ENCODE results near the gene LHX2. TPM values are rescaled to one million over a fixed set of nuclear protein-coding genes. Genes with fewer than 3 reads are reported as not detected.
A peak's percentile ranks its signal among the peaks of the same experiment; 100 is the strongest.
"Not testable (repeated sequence)": the region's sequence is repeated elsewhere in the genome, so short reads cannot be mapped to it uniquely, and the experiment has no call there.

Gene LHX2
- total RNA-seq, 2 donors from 2014 or later = not detected

DNA sequence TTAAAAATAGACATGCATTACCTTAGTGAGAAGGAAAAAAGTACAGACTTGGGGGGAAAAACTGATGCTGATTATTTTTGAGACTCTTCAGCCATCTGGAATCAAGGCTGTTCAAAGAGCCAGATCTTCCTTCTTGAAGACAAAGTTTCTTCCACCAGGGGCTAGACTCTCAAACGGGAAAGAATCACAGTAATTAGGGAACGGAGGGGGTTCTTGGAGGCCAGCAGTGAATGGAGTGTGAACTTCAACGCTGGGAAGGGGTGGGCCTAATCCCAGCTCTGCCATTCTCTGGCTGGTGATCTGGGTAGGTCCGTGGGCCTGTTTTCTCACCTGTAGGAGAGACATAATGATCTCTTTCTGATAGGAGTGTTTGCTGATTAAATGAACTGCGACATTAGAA, 21.1 kb upstream of the LHX2 start:
- H3K36me3 ChIP-seq (replicated peaks in 1 of 2; ENCODE audit: insufficient read depth in 1 of 2, low read depth in 2 of 2) = no peaks in the 10 kb centered on the region
- H3K4me1 ChIP-seq = no peaks in the 10 kb centered on the region
- intact Hi-C loops (cut with DNase I) = no loop called here
- no peak for DNase-seq
- 21 to 30% methylated on average over 5 of the region's 5 CpGs for WGBS, 2 donors
- H3K27ac ChIP-seq = no peak overlapping the region
- TF ChIP-seq, protein P1, sequence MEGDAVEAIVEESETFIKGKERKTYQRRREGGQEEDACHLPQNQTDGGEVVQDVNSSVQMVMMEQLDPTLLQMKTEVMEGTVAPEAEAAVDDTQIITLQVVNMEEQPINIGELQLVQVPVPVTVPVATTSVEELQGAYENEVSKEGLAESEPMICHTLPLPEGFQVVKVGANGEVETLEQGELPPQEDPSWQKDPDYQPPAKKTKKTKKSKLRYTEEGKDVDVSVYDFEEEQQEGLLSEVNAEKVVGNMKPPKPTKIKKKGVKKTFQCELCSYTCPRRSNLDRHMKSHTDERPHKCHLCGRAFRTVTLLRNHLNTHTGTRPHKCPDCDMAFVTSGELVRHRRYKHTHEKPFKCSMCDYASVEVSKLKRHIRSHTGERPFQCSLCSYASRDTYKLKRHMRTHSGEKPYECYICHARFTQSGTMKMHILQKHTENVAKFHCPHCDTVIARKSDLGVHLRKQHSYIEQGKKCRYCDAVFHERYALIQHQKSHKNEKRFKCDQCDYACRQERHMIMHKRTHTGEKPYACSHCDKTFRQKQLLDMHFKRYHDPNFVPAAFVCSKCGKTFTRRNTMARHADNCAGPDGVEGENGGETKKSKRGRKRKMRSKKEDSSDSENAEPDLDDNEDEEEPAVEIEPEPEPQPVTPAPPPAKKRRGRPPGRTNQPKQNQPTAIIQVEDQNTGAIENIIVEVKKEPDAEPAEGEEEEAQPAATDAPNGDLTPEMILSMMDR (IDR thresholded peaks at IDR 0.05) = no peak
- TF ChIP-seq POLR2A (IDR thresholded peaks at IDR 0.05) = no peak
- no peaks in the 10 kb centered on the region for H3K9me3 ChIP-seq
- H3K4me3 ChIP-seq = no peak overlapping the region
- no peaks in the 10 kb centered on the region for H3K27me3 ChIP-seq
- no peak for ATAC-seq

DNA sequence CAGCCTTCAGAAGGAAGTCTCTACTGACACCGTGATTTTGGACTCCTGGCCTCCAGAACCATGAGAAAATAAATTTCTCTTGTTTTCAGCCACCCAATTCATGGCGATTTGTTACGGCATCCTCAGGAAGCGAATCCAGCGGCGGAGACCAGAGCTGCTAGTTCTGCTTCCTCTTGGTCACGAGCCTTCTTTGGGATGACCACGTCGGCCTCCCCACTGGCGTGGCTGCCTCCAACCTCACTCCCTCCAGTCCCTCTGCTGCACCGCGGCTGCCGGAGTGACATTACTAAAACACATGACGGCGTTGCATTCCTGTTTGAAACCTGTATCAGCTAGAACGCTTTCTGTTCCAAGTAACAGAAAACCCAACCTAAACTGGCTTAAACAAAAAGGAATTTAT, 18.9 kb upstream of the LHX2 start:
- DNase-seq; intact Hi-C loops (cut with DNase I); H3K4me3 ChIP-seq; H3K27ac ChIP-seq; ATAC-seq; H3K36me3 ChIP-seq (replicated peaks in 1 of 2; ENCODE audit: insufficient read depth in 1 of 2, low read depth in 2 of 2); H3K4me1 ChIP-seq; H3K9me3 ChIP-seq: not testable (repeated sequence)
- 57 to 80% methylated on average over 11 to 14 of the region's 16 CpGs for WGBS, 2 donors
- peaks cover 0 to 15% of the 10 kb centered on the region in 2 donors for H3K27me3 ChIP-seq

DNA sequence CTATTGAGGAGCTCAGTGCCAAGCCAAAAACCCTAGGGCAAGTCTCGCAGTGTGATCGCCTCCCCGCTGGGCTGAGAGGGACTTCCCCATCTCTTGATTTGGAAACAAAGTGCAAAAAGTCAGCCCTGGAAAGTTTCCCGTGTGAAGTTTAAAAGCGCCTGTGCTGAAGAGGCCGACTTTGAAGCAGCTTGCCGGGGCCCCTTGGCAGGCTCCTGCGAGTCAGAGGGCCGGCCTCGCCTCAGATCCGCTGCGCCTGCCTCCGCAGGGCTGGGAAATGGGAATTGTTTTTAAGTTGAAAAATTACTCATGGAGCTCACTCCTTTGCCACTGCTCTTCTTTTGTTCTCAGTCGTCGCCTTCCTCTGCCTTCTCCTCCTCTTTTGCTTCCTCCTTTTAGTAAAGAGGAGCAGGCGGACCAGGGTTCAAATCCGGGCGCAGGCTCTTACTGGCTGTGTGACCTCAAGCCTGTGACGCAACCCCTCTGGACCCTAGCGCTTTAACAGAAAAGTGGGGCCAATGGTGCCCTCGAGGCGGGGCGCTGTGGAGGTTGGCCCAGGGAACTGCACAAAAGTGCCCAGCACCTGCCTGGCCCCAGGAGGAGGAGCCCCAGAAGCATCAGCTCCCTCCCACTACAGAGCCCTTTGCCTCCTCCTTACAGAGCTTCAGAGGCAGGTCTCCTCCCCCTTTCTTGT, 14.7 kb upstream of the LHX2 start:
- no peaks in the 10 kb centered on the region for H3K36me3 ChIP-seq (replicated peaks in 1 of 2; ENCODE audit: insufficient read depth in 1 of 2, low read depth in 2 of 2)
- TF ChIP-seq, protein P1 (IDR thresholded peaks at IDR 0.05) = no peak
- no peak for TF ChIP-seq POLR2A (IDR thresholded peaks at IDR 0.05)
- peaks cover 16% of the 10 kb centered on the region for H3K4me1 ChIP-seq
- intact Hi-C loops (cut with DNase I) = no loop called here
- DNase-seq (peak in 1 of 4 donors; percentile 31), ATAC-seq (no peak)
- H3K9me3 ChIP-seq = no peaks in the 10 kb centered on the region
- peaks cover 0 to 45% of the 10 kb centered on the region in 2 donors for H3K27me3 ChIP-seq
- no peak overlapping the region for H3K27ac ChIP-seq
- WGBS, 2 donors = 10 to 11% methylated on average over 17 to 23 of the region's 23 CpGs
- no peak overlapping the region for H3K4me3 ChIP-seq

DNA sequence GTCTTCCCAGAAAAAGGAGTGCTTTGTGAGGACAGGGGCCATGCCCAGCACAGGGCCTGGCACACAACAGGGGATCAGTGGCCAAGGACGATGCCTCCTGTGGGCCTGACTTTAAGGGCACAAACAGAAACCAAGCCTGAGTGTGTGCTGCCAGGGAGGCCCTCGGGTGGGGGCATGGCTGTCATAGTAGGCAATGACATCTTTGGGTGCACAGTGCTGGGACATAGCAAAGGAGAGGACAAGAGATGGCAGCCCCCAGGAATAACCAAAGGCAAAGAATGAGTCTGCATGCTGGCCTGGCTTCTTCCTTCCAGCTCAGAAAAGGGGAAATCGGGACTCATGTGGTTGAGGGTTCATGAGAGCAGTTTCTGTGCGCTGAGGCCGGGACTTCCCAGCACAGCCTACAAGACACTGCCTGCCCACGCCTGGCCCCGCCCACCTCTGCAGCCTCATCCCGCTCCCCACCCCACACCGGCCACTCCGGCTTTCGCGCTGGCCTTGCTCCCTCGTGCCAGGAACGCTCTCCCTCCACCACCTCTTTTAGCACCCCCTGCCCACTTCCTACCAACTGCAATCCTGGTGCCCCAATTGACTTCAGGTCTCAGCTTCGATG, 13.8 kb upstream of the LHX2 start:
- Histone ChIP-seq H3K4me1 (peaks cover 16% of the 10 kb centered on the region), H3K27me3 (peaks cover 0 to 45% of the 10 kb centered on the region in 2 donors), H3K4me3 (no peak overlapping the region), H3K27ac (no peak overlapping the region), H3K9me3 (no peaks in the 10 kb centered on the region), H3K36me3 (replicated peaks in 1 of 2; ENCODE audit: insufficient read depth in 1 of 2, low read depth in 2 of 2) (no peaks in the 10 kb centered on the region)
- intact Hi-C loops (cut with DNase I) = no loop called here
- TF ChIP-seq POLR2A (IDR thresholded peaks at IDR 0.05) = no peak
- TF ChIP-seq, protein P1 (IDR thresholded peaks at IDR 0.05) = no peak
- peak in 2 of 4 donors; percentile 29 to 48 for DNase-seq
- no peak for ATAC-seq
- WGBS, 2 donors = 9 to 12% methylated on average over 13 to 14 of the region's 15 CpGs

DNA sequence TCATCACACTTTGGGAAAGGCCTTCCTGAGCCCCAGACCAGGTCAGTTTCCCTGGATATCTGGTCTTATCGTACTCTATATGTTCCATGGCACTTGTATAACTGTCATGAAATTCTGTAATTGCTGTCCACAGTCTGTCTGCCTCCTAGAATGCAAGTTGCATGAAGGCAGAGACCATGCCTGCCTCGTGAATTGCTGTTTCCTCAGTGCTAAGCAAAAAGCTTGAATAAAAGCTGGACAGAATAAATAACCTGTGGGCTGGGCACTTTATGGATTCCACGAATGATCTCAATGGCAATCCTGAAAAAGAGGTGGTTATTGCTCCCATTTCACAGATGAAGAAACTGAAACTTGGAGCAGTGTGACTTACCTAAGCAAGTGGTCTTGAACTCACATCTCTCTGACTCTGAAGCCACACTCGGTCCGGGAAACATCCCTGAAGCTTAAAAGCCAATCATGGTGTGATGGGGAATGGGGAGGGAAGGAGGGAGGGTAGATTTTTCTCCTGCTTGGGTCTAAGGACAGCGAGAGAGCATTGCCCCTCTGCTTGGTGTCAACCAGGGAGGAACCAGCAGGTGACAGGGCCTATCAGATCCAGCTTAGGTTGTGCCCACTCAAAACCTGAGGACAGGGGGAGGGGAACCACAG, 13.2 kb upstream of the LHX2 start:
- intact Hi-C loops (cut with DNase I) = no loop called here
- WGBS, 2 donors = 27 to 36% methylated on average over 6 of the region's 6 CpGs
- H3K36me3 ChIP-seq (replicated peaks in 1 of 2; ENCODE audit: insufficient read depth in 1 of 2, low read depth in 2 of 2) = no peaks in the 10 kb centered on the region
- no peak overlapping the region for H3K4me3 ChIP-seq
- no peak for TF ChIP-seq POLR2A (IDR thresholded peaks at IDR 0.05)
- TF ChIP-seq, protein P1 (IDR thresholded peaks at IDR 0.05) = no peak
- DNase-seq (no peak), ATAC-seq (no peak)
- peaks cover 16% of the 10 kb centered on the region for H3K4me1 ChIP-seq
- H3K27ac ChIP-seq = no peak overlapping the region
- peaks cover 0 to 45% of the 10 kb centered on the region in 2 donors for H3K27me3 ChIP-seq
- no peaks in the 10 kb centered on the region for H3K9me3 ChIP-seq
